Right lobe of liver (tissue), 4 donors: ENCODE data around the gene CENPU.

ENCODE experiments used
- CTCF ChIP-seq, 4 donors: fragments of 200-600 bp in 3 of 4; fragments of 450-650 bp in 1 of 4; IDR thresholded peaks; one replicate each; pipeline versions ENCODE4 v1.5.1 to v1.8.0; 2016 to 2022; ENCODE audit warnings: antibody characterized with exemption in 4 of 4, mild to moderate bottlenecking in 2 of 4
- POLR2A ChIP-seq: fragments of 450-650 bp; IDR thresholded peaks from one replicate; pipeline ENCODE4 v1.6.1; 2017; ENCODE audit warnings: antibody characterized with exemption, mild to moderate bottlenecking
- donor health status: DM: no; HTN: no; CAD: no.
- donor health status: DM: no; HTN: no; CAD: no.
- donor health status: DM: no; HTN: yes; CAD: no.

GRCh38 chr4:184744236-184744635, 10.3 kb upstream of the CENPU start:
- TF ChIP-seq CTCF (IDR thresholded peaks at IDR 0.05) (no peak), POLR2A (no peak)
